ENCODE measurements around the gene MGST3.
A peak's percentile ranks its signal among the peaks of the same experiment; 100 is the strongest.
"Not testable (repeated sequence)": the region's sequence is repeated elsewhere in the genome, so short reads cannot be mapped to it uniquely, and the experiment has no call there.

MGST3 gene

DNA sequence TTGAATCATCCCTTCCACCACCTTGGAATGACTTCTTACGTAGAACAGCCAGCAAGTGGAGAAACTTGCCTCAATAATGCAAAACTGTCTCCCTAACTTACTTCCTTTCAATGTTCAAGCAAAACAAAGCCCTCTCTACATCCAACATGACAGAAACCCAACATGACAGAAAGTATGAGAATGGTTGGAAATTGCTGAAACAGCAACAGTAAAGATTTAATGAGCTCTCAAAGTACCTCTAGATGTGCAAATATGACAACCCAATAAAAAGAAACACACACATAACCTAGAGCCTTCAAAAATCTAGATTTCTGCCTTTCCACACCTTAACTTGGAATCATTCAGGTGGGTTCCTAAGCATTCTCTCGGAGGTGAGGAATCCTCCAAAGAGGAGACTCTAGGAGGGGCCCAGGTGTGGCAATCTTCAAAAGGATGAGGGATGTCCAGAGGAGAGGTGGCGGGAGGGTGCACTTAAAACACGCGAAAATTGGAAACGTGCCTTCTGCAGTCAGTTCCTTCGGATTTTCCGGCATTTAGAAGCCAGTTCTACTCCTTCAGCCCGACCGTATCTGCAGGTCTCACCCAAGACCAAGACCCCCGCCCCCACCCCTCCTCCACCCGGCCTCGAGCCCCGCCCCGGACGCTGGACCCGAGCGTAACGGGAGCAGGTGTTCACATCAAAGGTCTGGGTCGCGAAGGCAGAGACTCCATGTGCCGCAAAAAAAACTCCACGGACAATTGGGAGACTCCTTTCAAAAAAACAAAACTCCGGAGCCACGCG, 996 bp upstream of the MGST3 start:
- DNase-seq, result no peak

- DNase-seq, result peak; percentile 76
Measured at GRCh38 chr1:165631342-165632151, 513 bp downstream of the MGST3 start.

- no peak for DNase-seq
Measured at GRCh38 chr1:165632152-165632469, 1.1 kb downstream of the MGST3 start.

DNA sequence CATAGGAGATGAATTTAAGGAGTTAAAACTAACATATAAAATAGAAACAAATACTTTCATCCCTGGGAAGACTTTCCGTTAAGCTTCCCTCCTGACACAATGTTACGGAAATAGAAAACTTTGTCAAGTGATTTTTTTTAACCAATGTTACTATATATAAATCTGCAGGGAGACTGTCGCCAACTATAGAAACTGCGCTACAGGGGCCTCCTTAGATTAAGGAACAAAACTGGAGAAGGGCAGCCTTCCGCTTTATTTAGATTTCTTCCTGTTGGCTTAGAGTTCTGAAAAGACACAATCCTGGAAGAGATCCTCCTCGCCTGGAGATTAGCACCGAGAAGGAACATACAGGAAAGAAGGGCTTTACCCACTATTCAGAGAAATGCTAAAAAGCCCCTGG, 1.5 kb downstream of the MGST3 start:
- no peak for DNase-seq

DNA sequence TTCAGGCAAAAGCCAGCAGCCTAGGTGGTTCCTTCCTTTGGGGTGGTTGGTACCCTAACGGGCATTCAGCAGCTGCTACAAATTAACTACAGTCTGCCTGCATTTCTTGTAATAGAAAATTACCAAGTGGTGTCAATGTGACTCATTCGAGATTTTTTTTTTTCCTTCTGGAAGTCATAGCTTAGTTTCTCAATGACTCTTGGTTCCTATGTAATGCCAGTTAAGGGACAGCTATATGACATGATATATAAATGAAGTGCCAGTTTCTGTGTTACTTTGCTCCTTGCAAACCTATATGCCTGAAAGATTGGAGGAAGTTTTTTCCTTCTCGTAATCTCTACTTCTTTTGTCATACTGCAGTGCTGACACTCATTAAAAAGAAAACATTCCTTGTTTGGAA, 2.6 kb downstream of the MGST3 start:
- DNase-seq, result no peak

DNA sequence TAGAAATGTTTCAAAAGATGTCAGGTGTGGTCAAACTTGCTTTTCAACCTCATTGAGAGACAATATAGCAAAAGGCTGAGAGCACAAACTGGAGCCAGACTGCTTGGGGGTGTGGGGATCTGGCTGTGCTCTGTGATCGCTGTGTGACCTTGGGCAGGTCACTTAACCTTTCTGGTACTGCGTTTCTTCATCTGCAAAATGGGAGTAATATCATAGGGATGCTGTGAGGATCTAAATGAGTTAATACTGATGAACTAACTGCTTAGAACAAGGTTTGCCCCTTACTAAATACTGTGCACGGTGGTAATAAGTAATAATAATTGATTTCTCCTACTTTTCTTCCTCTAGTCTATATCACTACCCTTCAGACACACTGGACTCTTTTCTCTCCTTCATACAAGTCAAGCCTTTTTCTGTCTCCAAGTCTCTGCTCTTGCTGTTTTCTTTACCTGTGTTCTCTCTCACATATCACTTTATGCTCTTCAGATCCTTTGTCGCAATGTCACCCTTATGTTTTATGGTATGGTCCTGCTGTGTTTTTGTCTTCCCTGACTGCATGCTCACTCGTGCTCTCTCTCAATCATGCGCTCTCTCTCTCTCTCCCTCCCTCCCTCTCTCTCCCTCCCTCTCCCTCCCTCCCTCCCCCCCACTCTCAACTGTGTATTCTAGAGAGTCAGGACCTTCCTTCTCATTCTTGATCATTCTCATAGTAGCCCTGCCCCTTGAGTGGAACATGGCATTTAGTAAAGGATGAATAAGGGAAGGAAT, 3.3 kb downstream of the MGST3 start:
- DNase-seq, result no peak

DNA sequence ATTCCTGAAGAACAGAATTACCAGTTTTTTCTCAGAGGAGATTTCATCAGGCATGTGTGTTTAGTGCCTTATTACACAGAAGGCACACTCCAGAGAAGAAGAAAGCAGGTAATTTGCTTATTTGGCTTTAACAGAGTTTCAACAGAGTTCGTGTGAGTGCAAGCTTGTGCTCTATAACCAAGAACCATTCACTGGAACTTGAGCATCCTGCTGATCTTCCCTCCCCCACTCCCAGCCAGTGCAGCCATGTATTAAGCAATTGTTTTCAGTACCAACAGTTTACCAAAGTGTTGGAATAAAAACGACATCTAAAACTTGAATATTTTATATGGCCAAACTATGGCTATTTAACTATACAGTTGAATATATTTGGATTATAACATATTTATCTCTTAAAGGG, 4.3 kb downstream of the MGST3 start:
- DNase-seq, result no peak

GRCh38 chr1:165635823-165636222, 4.8 kb downstream of the MGST3 start:
- no peak for DNase-seq

DNA sequence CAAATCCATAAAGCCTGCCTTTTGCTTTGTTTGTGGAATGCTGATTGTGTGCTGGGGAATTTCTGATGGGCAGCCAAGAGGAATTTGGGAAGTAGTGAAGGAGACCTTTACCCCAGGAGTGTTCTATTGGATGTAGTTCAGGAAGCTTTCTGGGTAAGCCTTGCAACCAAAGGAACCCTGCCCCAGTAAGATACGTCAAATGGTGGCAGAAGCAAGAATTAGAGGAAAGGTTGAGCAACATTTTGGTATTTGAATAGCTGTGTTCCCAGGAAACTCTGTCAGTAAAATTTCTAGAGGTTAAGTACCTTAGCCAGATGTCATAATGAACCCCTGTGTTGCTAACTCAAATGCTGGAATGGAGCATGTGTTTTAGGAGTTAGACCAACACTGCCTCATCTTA, 6.4 kb downstream of the MGST3 start:
- no peak for DNase-seq

DNA sequence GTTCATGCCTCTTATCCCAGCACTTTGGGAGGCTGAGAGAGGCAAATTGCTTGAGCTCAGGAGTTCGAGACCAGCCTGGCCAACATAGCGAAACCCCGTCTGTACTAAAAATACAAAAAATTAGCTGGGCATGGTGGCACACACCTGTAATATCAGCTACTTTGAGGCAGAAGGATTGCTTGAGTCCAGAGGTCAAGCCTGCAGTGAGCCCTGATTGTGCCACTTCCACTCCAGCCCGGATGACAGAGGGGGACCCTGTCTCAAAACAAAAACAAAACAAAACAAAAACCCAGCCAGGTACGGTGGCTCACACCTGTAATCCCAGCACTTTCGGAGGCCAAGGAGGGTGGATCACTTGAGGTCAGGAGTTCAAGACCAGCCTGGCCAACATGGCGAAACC, 7.2 kb downstream of the MGST3 start:
- not testable (repeated sequence) for DNase-seq

DNA sequence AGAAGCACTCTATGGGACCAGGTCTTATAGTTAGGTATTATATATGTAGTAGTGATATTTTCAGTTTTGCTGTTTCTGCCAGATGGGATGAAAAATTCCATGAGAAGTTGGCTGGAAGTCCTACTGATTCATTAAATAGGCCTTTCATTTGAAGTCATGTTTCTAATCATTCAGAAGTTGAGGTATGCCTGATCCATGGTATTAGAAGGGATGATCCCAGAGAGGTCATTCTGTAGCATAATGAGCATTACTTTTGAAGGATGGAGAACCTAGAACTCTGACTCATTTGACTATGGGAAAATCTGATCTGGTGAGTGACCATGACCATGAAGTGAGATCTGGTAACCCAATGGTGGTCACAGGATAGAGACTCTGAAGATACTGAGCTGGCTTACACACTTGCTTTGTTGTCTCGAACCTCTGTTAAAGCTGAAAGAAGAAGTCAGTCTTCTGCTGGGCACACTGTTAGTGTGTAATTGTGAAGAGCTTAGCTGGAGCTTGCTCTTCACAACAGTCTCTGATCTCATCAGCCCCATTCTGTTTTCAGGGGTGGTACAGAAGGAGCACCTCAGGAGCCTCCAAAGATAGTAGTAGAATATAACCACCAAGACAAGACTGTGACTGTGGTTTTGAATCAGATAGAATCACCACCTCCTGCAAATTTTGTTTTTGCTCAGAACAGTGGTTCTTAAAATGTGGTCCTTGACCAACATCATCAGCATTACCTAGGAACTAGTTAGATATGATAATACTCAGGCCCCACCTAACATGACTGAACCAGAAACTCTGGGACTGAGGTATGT, 9.0 kb downstream of the MGST3 start:
- no peak for DNase-seq

DNA sequence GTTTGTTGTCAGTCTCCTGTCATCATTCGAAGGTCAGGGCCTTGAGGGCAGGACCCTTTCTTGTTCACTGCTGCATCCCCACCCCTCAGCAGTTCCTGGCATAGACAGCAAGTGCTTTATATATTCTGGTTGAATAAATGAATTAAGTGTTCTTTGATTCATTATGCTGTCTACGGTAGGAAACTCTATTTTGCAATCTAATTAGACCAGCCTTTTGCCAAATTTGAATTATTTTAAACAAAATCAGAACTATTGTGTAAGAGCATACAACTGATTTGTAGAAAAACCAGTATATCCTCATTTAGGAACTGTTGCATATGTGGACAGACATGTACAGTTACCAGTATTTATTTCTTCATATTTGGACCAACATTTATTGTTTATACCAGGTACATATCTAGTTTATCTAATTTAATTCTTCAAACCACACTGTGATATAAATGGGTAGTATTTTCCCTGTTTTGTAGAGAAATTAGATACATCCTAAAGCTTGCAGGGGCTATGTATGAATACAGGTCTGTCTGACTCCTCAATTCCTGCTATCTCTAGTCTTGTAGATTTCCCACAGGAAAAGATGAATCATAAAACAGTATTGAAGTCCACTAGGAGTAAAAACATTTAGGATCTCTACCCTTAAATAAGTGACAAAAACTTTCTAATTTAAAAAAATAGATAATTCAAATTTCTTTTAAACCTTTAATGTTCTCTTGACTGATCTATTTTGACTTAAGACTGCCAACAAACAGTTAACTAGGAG, 10.4 kb downstream of the MGST3 start:
- no peak for DNase-seq

- no peak for DNase-seq
Measured at GRCh38 chr1:165644064-165644735, 13.2 kb downstream of the MGST3 start.

DNA sequence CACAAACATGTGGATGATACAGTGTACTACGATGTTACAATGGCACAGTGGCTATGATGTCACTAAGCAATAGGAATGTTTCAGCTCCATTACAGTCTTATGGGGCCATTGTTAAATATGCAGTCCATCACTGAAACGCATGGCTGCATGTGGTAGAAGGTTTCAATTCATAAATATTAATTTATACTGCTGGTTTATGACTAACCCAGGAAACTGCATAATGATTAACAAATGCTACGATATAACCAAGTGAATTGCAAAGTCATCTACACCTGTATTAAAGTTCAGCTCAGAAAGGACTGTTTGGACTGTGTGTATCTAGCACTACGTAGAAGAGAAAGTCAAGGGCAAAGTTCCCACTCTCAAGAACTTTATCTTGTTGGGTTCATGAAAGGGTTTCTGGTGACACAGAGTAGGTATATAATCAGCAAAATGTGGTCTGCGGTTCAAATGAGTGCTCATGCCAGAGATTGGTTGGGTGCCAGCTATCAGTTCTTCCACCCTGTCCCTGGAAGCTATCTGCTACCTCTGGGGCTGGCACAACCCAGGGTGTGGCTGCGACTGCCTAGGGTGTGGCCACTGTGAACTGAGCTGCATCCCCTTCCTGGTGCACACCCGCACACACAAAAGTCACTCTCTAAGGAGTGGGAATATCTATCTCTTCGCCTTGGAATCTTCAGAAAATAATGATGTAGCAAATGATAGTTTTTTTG, 14.8 kb downstream of the MGST3 start:
- DNase-seq, result peak; percentile 67

- DNase-seq, result no peak
Measured at GRCh38 chr1:165647517-165647916, 16.5 kb downstream of the MGST3 start.

DNA sequence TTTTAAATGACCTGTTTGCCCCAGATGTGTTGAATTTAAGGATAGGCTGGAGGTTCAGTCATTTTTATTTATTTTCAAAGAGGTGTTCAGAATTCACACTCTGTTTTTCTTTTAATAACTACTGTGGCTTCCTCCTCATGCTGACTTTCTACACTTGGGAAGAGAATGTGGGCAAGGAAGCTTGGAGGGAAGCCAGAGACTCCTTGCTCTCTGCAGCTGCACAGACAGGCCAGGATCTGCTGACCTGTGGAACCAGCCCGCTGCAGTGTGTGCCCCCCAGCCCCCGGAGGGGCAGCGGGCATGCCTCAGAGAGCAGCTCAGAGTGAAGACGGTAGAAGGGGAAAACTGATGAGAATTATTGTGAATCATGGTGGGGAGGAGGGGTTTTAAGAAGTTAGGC, 16.9 kb downstream of the MGST3 start:
- no peak for DNase-seq

GRCh38 chr1:165648919-165649572, 18.0 kb downstream of the MGST3 start:
- no peak for DNase-seq

DNA sequence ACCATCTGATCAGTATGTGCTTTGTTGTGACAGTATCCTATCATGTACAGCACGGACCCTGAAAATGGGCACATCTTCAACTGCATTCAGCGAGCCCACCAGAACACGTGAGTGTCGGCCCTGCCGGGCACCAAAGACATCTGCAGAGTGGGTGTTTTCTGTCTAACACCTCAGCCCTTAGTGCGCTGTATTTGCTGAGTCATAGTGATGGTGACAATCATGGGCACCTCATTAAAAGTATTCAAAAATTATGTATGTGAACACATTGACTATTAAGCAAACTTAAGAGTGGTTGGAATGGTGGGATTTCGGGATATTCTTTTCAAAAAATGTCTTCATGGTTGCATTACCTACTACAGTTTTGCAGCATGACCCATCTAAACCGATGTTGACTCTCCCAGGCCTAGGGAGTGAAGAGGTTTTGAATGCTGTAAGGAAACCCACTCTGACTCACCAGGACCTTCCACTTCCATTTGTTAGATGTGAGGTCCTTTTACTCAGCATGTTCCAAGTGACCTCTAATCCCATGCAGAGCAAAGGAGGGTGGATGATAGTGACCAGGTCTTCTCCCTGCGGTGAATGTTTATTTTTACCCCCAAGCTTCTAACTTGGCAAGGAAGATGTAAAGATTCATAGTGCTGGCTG, 20.1 kb downstream of the MGST3 start:
- no peak for DNase-seq

GRCh38 chr1:165658766-165659580, 27.9 kb downstream of the MGST3 start:
- DNase-seq, result not testable (repeated sequence)

Measured in activated effector memory CD4-positive, alpha-beta T cell treated with anti-CD3 and anti-CD28 coated beads, Interleukin-2, amount 50 U/mL, for 16 hours (primary cell).